ENCODE data around the gene SEPHS2.

Gene SEPHS2

GRCh38 chr16:30445408-30446202 is at the start of gene SEPHS2 (continued):
- TF ChIP-seq SCRT1 (tag by site-specific recombination; IDR thresholded peaks at IDR 0.05; ENCODE audit: borderline replicate concordance) (no peak), HIC1 (tag by site-specific recombination; IDR thresholded peaks at IDR 0.05) (no peak; the same call in 1 of the 2 replicates), ZSCAN23 (tag by site-specific recombination; IDR thresholded peaks at IDR 0.05) (no peak), ZBTB44 (tag by site-specific recombination; IDR thresholded peaks at IDR 0.05) (peak; percentile 100), ZNF549 (tag by site-specific recombination; IDR thresholded peaks at IDR 0.05) (no peak), ZNF426 (tag by site-specific recombination; IDR thresholded peaks at IDR 0.05) (no peak), GLIS2 (tag by site-specific recombination; IDR thresholded peaks at IDR 0.05) (peak; percentile 86), ZBTB7A (tag by site-specific recombination; IDR thresholded peaks at IDR 0.05; ENCODE audit: low read depth) (no peak), SP3 (tag by site-specific recombination; IDR thresholded peaks at IDR 0.05) (peak; percentile 85), ZNF513 (tag by site-specific recombination; IDR thresholded peaks at IDR 0.05) (no peak), GFI1B (tag by site-specific recombination; IDR thresholded peaks at IDR 0.05) (peak; percentile 43; the same call in 1 of the 2 replicates), HOXA7 (CRISPR knock-in tag; IDR thresholded peaks at IDR 0.05; ENCODE audit: borderline replicate concordance) (no peak), PRDM4 (tag by site-specific recombination; IDR thresholded peaks at IDR 0.05) (peak; percentile 60), ZNF514 (tag by site-specific recombination; IDR thresholded peaks at IDR 0.05) (no peak), ZNF146 (tag by site-specific recombination; IDR thresholded peaks at IDR 0.05) (no peak), ZNF768 (tag by site-specific recombination; IDR thresholded peaks at IDR 0.05) (no peak), ZNF580 (tag by site-specific recombination; IDR thresholded peaks at IDR 0.05) (no peak), ZFP3 (tag by site-specific recombination; IDR thresholded peaks at IDR 0.05; ENCODE audit: low read depth) (no peak), REST (tag by site-specific recombination; IDR thresholded peaks at IDR 0.05) (0 out of 2 replicates have a peak, but pooled peaks have one; percentile 13), ZNF148 (tag by site-specific recombination; IDR thresholded peaks at IDR 0.05; ENCODE audit: borderline replicate concordance) (no peak), ZNF449 (tag by site-specific recombination; IDR thresholded peaks at IDR 0.05) (no peak), ZNF629 (tag by site-specific recombination; IDR thresholded peaks at IDR 0.05) (no peak)

Measured in HEK293 (cell line).